PFSK-1 (cell line): Measurements from ENCODE around the gene IFNA5.

Experiments used
- FOXP2 ChIP-seq: optimal IDR thresholded peaks from 2 replicates; pipeline ENCODE3; 2011; ENCODE audit warnings: borderline replicate concordance, control low read depth, inconsistent platforms; ENCODE audit not compliant: insufficient read depth; ENCODE audit errors: extremely low read length, extremely low read depth
- POLR2AphosphoS5 ChIP-seq: IDR thresholded peaks from 2 replicates; pipeline ENCODE4 v1.6.1; 2012; ENCODE audit warnings: low read depth, mild to moderate bottlenecking, control low read depth, low read length, moderate library complexity
- REST ChIP-seq, 2 experiments: IDR thresholded peaks; 2 replicates each; pipeline versions ENCODE4 v1.6.1 to v1.8.0; 2011 to 2012; ENCODE audit warnings: low read depth in 2 of 2, low read length in 2 of 2, control low read depth in 1 of 2, inconsistent platforms in 1 of 2, mild to moderate bottlenecking in 1 of 2, moderate library complexity in 1 of 2; ENCODE audit not compliant: insufficient read depth in 1 of 2
- SIN3A ChIP-seq: IDR thresholded peaks from 2 replicates; pipeline ENCODE4 v1.6.1; 2012; ENCODE audit warnings: mild to moderate bottlenecking, low read length, moderate library complexity, borderline replicate concordance; ENCODE audit not compliant: insufficient read depth
- TAF1 ChIP-seq: IDR thresholded peaks from 2 replicates; pipeline ENCODE4 v1.6.1; 2012; ENCODE audit warnings: low read length, control low read depth, borderline replicate concordance; ENCODE audit not compliant: insufficient read depth

IFNA5 gene

GRCh38 chr9:21324047-21324446, 18.9 kb upstream of the IFNA5 start:
- TF ChIP-seq REST (IDR thresholded peaks at IDR 0.05; ENCODE audit: insufficient read depth in 1 of 2, low read depth in 2 of 2, low read length in 2 of 2) (no peak), SIN3A (no peak), TAF1 (no peak), FOXP2 (no peak), POLR2AphosphoS5 (no peak)

- no peak for TF ChIP-seq POLR2AphosphoS5
- TF ChIP-seq SIN3A = no peak
- no peak for TF ChIP-seq FOXP2
- TF ChIP-seq TAF1 = no peak
- TF ChIP-seq REST (IDR thresholded peaks at IDR 0.05; ENCODE audit: insufficient read depth in 1 of 2, low read depth in 2 of 2, low read length in 2 of 2) = no peak
Observed at GRCh38 chr9:21322911-21323461, 17.9 kb upstream of the IFNA5 start.

GRCh38 chr9:21320465-21320864, 15.4 kb upstream of the IFNA5 start:
- TF ChIP-seq REST (IDR thresholded peaks at IDR 0.05; ENCODE audit: insufficient read depth in 1 of 2, low read depth in 2 of 2, low read length in 2 of 2) (no peak), POLR2AphosphoS5 (no peak), TAF1 (no peak), SIN3A (no peak), FOXP2 (no peak)

- TF ChIP-seq POLR2AphosphoS5 (no peak), SIN3A (no peak), FOXP2 (no peak), TAF1 (no peak), REST (IDR thresholded peaks at IDR 0.05; ENCODE audit: insufficient read depth in 1 of 2, low read depth in 2 of 2, low read length in 2 of 2) (no peak)
Observed at GRCh38 chr9:21317956-21318923, 13.1 kb upstream of the IFNA5 start.
